HG03097 (cell line): ENCODE measurements around the gene CACNB2.
A peak's percentile ranks its signal among the peaks of the same experiment; 100 is the strongest.
"Not testable (repeated sequence)": the region's sequence is repeated elsewhere in the genome, so short reads cannot be mapped to it uniquely, and the experiment has no call there.

Experiments
- ATAC-seq: cut with Tn5 transposase; IDR thresholded peaks from one replicate; pipeline ENCODE4 v1.9.1; 2021; ENCODE audit not compliant: unreplicated experiment, low FRiP score

CACNB2 gene

DNA sequence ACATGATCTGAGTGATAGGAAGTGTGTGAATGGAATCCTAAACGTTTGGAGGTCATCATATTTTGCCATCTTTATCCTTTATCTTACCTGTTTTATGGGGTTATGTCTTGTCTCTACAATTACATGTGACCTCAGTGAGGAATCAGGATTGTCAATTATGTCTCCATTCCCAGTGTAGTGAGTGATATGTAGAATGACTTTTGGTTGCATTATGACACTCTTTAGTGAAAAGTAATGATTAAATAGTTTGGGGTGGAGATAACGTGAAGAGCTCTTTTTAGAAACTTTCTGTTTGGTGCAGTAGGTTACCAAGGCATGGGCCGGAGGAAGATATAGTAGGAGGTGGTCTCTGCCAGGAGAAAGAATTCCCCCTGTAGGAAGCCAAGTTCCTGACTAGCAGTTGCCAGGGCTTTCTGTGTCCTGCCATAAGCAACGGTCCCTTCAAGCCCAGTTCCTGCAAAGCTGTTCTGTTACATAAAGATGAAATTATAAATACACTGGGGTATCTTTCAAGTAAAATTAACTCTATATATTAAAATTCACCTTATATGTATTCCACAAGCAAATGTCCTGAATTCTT is 282.9 kb downstream of the CACNB2 start:
- ATAC-seq: no peak

DNA sequence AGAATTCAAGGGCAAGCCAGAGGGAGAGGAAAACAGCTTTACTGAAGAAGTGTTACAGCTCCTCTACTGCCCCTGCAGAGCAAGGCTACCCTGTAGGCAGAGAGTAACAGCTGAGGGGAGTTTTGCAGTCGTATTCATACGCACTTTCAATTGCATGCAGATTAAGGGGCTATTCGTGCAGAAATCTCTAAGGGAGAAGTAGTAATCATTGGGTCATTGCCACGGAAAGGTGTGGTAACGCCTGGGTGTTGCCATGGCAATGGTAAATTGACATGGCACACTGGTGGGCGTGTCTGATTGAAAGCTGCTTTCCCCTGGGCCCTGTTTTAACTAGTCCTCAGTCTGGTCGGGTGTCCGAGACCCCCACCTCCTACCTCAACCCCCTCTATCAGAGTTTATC is 284.0 kb downstream of the CACNB2 start:
- ATAC-seq: no peak

DNA sequence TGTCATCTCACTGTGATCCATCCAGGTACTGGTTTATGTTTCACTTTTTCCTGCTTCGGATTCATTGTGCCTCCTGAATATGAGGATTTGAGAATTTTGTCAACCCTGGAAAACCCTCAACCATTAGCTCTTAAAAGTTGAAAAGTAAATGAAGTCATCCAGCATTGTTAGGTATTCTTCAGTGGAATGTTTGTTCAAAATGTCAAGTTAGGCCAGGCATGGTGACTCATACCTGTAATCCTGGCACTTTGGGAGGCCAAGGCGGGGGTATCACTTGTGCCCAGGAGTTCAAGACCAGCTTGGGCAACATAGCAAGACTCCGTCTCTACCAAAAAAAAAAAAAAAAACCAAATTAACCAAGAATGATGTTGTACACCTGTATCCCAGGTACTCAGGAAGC is 289.1 kb downstream of the CACNB2 start:
- no peak for ATAC-seq

DNA sequence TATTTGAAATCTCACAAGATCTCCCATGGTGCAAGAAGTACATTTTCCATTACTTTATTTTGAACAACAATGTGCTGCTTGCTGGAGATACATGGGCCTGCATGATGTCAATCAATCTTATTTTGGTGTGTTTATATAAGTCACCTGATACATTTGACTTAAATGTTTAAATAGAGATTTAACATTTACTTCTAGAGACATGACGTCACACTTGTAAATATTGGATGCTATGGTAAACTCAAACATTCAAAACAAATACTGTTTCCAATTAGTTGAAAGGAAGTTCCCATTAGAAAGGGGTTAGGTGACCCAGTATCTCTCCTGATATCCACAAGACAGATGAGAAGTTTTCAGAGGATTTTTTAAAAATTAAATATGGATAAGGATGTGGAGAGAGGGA is 296.7 kb downstream of the CACNB2 start:
- ATAC-seq: no peak

DNA sequence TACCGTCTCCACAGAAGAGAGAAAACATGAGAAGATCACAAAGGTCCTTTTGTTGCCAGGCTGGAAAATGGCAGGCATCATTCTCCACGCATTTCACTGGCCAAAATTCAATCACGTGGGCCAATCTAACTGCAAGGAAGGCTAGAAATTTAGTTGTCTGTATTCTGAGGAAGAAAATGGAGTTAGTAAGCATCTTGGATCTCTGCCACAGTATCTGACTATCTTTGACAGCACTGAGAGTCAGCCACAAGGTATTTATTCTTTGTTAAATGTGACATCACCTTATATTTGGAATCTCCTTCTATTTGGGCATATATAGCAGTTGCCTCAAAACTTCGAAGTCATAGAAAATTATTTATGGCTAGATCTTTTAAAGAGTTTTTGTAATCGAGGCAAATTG is 297.3 kb downstream of the CACNB2 start:
- ATAC-seq: no peak

DNA sequence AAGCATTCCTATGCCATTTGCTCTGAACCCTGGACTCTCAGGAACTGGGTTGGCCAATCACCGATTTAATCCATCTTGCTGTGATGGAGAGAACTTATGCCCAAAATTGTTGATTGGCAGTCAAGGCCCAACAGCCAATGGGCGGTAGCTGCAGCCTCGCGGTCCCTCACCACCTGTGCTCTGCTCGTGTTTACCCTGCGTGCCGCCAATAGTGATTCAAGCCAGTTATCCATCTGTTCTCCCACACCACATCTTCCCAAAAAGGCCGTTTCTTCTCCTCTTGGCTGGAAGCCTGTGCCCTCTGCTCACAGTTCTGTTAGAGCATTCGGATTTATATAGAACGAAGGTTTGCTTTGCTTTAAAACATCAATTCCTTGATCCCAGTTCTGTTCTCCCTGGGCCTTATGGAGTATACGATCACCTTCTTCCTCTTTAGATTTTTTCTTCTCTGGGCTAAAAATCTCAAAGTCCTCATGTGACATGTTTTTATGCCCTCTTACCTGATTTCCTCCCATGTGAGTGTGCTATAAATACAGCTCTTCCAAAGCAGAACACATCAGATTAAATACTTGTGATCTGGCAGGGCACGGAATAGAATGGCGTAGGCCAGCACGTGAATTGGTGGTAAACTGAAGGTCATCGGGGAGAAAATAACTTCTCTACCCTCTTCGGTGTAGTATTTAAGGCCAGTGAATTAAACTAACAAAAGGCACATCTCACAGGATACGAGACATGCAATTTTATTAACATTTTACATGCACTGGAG is 298.3 kb downstream of the CACNB2 start:
- ATAC-seq: no peak

DNA sequence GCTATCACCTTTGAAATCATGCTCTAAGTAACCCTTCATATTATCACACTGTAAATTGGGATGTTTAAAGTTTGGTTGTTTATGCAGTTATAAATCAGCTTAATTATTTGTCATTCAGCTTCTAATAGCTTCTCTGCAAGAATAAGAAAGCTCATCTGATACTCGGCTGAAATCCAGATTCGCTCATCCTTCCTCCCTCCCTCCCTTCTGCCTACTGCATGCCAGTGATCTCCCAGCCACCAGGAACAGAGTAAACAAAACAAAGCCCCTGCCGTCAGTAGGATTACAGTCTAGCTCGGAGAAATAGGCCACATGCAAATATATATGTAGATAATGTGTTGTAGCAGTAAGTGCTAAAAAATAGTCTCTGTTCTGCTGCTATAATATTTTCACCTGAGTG is 299.4 kb downstream of the CACNB2 start:
- no peak for ATAC-seq

DNA sequence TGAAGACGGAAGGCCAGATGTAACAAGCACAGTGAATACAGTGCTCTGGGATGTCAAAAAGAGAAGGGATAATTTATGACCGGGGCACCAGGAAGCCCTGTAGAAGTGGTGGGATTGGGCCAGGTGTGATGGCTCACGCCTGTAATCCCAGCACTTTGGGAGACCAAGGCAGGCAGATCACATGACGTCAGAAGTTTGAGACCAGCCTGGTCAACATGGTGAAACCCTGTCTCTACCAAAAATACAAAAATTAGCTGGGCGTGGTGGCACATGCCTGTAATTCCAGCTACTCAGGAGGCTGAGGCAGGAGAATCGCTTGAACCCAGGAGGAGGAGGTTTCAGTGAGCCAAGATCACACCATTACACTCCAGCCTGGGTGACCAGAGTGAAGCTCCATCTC is 305.4 kb downstream of the CACNB2 start:
- ATAC-seq: not testable (repeated sequence)

DNA sequence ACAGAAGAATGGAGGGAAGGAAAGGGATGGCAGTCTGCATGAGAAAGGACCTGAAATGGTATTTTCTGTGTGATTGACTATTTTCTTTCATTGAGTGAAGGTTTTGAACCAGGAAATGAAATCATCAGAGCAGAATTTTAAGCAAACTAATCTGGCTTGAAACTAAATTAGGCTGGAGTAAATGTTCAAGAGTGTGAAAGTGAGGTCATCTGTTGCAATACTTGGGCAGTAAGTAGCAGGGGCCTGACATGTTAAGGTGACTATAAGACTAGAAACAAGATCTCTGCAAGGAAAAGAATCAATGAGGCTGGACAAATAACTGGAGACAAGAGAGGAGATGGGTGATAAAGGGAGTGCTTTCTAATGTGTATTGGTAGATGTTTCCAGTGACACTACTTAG is 306.0 kb downstream of the CACNB2 start:
- no peak for ATAC-seq

DNA sequence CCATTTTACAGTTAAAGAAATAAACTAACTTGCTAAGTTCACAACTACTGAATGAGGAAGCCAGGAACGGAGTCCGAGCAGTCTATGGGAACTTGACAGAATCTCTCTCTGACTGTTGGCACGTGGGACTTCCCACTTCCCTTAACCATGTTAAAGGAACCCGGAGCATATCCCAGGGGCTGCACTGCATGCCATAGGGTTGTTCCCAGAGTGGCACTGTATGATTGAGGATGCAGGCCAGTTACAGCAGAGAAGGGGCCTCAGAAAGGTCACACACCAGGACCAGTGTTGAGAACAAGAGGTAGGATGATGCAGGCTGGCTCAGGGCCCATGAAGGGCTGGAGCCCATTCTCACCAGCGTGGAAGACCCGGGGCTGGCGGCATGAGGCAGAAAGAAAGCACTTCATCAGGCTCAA is 309.4 kb downstream of the CACNB2 start:
- ATAC-seq: no peak

DNA sequence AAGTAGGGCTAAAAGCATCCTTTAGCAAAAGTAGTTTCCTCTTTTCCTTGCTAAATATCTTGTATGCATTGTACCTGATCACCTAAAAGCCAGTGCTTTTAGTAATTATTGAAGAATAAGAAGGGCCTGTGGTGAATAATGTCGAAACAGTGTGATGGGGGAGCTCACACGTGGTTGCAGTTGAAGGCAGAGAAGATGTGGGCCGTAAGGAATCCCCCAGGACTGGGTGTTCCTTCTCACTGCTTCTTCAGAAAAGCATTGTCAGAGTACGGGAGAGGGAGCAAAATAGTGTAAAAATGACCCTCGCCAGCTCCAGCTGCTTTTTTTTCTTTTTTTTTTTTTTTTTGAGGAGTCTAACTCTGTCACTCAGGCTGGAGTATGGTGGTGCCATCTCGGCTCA is 310.1 kb downstream of the CACNB2 start:
- no peak for ATAC-seq

DNA sequence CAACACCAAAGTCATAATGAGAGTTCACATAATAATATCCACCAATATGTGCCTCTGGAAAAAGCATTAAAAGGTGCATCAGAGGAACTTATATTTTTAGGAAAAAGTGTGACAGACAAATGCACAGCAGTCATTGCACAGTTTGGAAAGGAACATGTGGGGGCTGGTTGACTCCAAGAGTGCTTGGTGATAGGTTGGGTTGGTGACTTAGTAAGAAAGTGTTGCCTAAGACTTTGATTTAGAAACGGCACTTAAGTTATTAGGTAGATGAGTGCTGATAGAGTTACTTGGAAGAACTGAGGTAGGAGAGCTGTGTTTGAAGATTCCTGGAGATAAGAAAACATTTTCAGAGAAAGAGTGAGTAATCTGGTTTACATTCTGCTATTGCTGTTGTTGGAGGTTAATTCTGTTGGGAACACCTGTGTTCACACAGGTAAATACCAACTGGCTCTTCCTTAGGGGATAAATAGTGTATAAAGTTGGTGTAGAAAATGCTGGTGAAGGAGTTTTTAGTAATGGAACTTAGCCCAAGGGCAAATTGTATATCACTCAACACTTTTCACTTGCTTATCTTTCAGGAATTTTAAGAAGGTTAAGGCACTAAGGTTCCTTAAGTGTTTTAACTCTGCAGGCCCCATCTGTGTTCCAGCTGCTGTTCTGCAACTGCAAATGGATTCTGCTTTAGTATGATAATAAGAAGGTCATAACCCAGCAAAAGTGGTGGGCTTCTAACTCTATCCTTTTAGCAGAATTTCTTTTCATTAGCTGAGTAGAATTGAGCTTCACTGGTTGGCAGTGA is 315.1 kb downstream of the CACNB2 start:
- ATAC-seq: no peak

DNA sequence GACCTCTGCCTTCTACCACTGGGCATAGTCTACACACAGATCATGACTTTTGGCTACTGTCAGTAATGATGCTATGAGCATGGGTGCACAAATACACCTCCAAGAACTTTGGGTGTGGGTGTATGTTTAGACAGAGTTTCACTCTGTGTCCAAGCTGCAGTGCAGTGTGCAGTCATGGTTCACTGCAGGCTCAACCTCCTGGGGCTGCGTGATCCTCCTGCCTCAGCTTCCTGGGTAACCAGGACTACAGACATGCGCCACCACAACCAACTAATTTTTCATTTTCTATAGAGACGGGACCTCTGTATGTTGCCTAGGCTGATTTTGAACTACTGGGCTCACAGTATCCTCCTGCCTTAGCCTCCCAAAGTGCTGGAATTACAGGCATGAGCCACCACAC is 316.8 kb downstream of the CACNB2 start:
- peak; percentile 98 for ATAC-seq

DNA sequence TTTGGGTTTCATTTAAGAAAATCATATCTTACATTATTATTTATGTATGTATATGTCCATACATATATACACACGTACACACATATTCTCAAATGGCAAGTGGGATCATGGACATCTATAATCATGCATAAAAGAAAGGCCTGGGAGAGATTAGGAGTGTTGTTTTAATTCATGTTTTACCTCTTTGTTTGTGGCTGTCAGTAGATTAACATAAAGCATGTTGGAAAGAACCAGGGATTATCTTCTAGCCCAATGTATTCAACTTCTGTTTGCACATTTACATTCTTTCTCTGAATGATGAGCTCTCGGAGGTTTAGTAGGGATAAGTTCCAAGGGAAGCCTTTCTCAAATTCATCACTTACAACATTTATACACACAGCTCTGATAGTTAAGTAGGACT is 319.8 kb downstream of the CACNB2 start:
- no peak for ATAC-seq

DNA sequence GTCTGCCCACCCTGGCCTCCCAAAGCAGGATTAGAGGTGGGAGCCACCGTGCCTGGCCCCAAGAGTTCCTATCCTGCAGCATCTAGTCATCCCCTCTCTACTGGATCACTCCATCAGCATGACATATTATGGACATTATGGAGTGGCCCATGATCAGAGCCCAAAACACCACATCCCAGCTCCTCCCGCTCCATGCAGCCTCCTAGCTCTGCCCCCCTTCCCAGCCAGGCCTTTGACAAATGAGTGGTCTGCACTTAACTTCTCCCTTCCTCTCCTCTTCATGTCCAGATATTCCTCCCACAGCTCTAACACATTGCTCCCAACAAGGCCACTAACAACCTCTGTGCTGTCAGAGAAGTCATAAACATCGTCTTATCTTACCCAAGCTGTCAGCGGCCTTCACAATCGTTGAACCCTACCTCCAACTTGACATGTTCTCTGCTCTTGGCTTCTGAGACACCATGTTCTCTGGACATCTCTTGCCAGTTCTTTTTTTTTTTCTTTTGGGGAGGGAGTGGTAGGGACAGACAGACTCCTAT is 323.5 kb downstream of the CACNB2 start:
- no peak for ATAC-seq

DNA sequence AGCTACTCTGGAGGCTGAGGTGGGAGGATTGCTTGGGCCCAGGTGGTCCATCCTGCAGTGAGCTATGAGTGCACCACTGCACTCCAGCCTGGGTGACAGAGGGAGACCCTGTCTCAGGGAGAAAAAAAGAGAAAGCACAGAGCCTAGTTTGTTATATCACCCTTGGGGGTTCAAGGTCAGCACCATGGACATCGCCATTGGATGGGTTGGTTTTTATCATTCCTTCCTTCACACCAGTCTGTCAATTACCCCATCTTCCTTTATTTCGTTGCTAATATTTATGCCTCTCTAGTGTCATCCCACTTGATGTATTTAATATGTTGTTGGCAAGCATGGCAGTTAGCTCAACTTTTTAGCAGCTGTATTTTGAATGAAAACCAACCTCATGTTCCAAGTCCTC is 328.9 kb downstream of the CACNB2 start:
- no peak for ATAC-seq

DNA sequence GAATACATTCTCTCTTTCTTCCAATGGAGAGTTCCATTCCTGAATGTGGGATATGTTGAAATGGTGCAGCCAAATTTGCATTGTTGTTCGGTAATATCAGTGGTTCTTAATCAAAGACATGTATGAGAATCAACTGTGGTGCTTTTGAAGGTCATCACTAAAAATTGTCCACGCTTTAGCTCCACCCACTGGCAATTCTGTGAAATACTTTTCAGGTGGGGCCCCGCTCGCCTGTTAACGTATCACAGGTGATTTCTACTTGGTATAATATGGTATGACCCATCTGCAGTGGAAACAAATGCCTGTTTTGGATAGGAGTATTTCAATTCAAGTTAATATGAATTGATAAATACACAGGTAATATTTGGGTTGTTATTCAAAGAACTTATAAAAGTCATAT is 332.8 kb downstream of the CACNB2 start:
- no peak for ATAC-seq

DNA sequence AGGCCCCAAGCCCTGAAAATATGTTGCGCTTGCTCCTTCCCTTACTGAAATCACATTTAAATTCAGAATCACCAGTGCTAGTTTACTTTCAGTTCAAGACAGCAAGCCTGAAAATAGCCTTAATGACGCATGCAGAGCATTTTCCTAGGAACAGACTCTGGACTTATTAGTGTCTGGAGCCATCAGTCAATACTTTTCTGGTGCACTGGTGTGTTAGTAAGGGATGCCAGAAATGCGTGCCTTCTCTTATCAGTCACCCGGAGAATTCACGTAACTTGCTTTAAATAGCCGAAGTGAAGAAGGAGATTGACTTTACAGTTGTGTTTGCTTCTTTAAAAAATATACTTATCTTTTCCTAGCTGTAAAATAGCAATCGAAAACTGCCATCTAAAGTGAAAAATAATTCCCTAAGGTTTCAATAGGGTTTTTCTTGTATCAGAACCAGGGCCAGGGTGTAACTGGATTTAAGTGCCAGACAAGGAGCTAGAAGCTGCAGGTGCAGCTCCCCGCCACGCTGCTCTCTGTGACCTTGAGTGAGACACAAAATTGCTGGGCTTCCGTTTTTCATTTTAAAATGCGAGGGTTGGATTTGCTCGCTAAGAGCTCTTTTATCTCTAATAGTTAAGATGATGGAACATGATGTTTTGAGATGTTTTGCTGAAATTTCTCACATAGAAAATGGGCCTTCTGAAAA is 333.3 kb downstream of the CACNB2 start:
- no peak for ATAC-seq

DNA sequence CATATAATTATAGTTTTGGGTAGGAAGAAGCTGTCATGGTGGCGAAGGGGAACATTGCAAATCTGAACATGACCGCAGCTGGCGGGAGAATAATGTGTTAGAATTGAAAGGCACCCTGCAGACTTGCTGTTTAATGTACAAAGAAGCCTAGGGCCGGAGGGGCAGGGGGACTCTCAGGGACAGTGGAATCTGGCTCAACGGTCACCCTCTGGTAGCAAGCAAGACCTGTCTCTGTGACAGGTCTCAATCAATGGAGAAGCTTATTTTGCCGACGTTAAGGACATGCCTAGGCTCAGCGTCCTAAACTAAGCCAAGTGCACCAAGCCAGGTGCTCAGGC is 333.9 kb downstream of the CACNB2 start:
- no peak for ATAC-seq

DNA sequence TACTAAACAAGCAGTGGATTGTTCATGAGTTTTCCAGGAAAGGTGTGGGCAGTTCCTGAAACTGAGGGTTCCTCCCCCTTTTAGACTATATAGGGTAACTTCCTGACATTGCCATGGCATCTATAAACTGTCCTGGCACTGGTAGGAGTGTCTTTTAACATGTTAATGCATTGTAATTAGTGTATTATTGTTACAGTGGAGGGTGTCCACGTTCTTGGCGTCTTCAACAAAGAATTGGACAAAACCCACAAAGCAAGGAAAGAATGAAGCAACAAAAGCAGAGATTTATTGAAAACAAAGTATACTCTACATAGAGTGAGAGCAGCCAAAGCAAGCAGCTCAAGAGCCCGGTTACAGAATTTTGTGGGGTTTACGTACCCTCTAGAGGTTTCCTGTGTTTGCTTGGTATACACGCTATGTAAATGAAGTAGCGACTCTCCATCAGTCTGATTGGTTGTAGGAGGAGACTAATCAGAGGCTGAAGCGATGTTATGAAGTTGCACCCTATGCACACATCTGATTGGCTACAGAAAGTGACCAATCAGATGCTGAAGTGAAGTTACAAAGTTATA is 335.9 kb downstream of the CACNB2 start:
- ATAC-seq: no peak

DNA sequence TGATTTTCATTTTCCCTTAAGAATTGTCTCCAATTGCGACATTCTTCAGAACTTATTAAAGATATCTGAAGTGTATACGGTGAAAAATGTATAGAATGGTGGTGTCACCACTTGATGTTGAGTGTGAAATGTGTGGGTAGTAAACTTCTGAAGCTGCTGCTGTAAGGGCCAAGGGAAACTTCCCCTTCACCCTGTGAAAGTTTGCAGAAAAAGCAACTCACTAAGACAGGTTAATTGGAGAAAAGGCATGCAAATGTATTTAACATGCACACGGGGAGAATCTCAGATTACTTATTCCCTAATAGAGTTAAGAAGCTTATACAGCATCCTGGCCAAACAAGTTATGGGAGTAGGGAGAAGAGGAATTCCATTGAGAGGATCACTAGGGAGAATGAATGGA is 338.1 kb downstream of the CACNB2 start:
- no peak for ATAC-seq
